Ramos (cell line): ENCODE data around the gene KCNJ15.

ENCODE experiments used
- in situ Hi-C: fragments of 300-500 bp; cut with MboI; formaldehyde crosslinking; loops from one replicate; pipeline ENCODE4 v1.14.3; 2022; ENCODE audit warnings: low sequenced_read_pairs; ENCODE audit not compliant: unreplicated experiment

Gene KCNJ15

DNA sequence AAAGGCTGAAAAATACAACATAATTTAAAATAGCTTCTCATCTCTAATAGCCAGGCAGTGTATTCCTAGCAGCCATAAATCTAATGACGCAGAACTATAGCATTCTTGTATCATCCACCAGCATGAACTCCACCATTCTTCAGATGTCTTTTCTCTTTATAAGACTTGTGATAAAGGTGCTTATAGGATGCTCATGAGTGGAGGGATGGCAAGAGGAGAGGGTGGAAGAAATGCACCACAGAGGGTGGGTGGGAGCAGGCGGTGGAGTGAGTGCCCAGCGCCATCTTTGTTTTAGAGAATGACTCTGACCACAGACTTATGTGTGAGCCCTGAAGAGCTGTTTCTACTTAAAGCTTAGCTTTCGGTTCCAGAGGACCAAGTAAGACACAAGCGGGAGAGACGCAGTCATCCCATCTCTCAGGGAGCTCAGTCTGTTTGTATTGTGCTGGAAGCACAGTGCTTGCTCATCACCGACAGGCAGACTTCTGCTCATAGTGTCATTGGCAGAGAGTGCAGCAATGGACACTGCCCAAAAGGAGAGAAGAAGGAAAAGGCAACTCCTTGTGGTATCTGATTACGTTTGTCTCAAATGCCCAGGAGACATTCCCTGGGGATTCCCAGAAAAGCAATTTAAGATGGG, 65.6 kb downstream of the KCNJ15 start:
- in situ Hi-C loops: no loop called here

DNA sequence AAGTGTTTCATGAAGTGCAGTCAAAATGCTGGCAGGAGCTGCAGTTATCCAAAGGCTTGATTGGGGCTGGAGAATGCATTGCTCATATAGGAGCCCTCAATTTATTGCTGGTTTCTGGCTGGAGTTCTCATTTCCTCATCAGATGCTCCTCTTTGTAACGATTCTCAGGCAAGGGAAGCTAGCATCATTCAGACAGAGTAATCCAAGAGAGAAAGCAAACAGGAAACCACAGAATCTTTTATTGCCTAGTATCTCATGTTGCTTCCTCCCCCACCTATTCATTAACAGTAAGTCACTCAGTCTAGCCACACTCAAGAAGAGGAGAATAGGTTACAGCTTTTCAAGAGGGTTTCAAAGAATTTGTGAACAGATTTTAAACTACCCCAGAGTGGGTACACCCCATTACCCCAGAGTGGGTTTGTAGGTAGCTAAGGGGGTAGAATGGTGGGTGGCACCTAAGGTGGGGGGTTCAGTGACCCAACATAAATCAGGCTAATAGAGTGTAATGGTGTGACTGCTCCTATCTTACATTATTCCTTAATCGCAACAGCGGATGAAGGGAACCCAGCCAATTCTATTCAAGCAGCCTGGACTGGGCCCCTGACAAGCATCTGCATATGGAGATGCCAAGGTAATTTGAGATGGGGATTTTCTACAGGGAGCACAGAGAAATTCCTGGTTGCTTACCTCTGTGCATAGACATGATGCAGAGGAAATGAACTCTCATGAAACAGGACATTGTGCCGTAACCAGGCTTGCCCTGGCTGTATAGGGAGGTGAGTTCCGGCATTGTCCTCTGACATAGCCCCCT, 67.1 kb downstream of the KCNJ15 start:
- in situ Hi-C loops: no loop called here

DNA sequence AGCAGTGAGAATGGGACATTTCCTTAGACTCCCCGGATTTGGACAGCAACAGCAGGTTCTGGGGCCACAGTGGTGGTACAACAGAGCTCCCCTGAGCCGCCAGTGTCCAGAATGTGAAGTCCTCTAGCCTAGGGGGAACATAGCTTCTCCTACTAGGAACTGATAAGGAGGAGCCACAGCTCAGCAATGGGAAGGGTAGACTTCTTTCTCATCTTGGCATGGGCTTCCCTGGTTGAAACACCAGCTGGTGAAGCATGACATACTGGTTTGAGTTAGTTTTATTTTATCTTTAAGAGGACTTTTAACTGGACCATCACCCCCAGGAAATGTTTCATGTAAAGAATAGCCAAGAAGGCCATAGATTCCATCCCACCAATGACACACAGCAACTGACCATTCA, 68.4 kb downstream of the KCNJ15 start:
- in situ Hi-C loops: no loop called here

DNA sequence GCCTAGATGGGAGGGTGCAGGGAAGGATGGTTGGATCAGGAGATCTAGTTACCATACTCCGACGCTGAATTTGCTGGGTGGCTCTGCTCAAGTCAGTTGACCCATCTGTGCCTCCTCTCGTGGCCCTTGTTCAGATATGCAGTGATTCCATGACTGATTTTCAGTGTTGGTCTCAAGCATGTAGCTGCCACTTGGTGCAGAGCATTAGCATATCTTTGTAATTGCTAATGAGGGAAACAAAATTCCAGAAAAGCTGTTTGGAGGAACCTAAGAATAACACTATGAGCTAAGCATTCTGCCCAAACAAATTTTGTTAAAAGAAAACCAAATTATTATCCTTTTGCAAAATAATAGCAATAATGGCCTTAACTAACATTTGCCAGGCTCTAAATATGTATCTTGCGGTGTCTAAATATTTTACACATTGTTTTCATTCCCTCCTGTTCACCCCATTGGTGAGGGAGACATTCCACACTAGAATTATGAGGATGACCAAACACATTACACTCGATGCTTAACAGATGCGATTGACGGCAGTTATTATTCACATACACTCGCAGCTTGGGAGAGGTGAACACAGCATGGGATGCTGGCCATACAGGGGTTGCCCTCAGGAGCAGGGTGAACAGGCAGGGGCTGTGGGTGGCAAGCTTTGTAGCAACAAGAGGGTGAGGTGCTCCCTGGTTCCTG, 69.1 kb downstream of the KCNJ15 start:
- in situ Hi-C loops: no loop called here

DNA sequence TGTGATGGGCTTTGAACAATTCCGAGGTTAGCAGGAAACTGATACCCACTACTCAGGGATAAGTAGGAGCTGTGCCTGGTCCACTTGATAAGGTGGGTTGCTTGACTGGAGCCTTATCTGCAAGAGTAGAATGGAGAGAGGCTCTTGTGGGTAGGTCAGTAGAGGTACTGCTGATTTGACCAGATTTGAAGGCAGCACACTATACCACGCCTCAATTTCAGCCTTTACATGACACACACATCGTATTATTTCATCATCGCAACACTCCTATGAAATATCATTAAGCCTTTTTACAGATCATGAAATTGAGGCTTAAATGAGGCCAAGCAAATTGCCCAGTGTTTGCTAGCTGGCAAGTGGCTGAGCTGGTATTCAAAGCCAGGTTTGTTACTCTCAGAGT, 69.6 kb downstream of the KCNJ15 start:
- in situ Hi-C loops: no loop called here

DNA sequence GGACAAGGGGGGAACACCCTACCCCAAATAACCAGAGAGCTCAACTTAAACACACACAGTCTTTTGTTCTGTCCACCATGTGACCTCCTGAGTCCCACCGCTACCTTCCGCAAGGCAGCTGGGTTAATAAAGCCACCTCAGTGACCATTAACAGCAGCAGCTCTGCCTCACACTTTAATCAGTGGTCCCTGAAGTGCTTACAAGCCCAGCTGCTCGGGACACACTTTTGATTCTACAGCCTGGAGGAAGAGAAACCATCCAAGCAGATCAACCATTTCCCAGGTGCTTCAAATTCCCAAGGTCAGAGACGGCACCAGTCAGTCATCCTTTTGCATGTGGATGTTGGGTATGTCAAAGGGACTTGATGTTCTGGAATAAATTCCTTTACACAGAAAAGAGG, 70.1 kb downstream of the KCNJ15 start:
- in situ Hi-C loops: no loop called here

DNA sequence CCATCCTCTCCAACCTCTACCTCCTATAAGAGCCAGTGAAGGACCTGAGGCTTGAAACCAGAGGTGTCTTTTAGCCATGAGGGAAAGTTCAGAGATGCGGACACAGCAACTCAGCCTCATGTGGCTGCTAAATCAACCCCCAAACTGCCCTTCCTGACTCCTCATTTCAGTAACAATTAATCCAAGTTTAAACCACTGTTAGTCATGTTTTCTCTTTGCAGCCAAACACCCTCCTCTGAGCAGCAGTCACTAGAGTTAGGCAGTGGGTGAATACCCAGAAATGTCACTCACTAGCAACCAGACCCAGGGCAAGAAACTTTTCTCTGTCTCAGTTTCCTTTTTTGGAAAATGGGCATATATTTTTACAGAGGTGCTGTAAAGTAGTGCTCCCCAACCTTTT, 71.2 kb downstream of the KCNJ15 start:
- in situ Hi-C loops: no loop called here

DNA sequence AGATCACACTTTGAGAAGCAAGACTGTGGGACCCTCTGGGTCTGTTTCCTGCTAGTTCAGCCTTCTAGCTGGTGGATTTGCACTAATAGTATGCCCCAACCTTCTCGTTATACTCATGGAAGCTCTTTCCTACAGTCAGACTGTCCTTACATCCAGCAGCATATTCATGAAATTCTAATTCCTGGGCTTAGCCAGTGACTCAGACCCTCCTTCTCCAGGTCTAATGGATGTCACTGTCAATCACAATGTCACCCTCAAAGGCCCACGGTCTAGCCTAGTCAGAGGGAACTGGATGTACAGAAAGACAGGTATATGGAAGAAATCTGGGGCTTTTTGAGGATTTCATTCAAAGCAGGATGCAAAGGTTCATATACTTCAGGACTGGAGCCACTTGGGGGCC, 72.4 kb downstream of the KCNJ15 start:
- in situ Hi-C loops: no loop called here

DNA sequence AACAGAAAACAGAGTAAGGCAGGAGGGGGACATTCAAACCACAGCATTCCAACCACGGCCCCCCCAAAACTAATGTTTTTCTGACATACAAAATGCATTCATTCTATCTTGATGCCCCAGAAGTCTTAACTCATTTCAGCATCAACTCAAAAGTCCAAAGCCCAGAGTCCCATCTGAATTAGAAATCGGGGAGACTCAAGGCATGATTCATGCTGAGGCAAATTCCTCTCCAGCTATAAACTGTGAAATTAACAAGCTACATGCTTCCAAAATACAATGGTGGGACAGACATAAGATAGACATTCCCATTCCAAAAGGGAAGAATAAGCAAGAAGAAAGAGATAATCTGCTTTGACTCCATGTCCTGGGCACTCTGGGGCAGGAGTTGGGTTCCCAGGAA, 73.9 kb downstream of the KCNJ15 start:
- in situ Hi-C loops: no loop called here

DNA sequence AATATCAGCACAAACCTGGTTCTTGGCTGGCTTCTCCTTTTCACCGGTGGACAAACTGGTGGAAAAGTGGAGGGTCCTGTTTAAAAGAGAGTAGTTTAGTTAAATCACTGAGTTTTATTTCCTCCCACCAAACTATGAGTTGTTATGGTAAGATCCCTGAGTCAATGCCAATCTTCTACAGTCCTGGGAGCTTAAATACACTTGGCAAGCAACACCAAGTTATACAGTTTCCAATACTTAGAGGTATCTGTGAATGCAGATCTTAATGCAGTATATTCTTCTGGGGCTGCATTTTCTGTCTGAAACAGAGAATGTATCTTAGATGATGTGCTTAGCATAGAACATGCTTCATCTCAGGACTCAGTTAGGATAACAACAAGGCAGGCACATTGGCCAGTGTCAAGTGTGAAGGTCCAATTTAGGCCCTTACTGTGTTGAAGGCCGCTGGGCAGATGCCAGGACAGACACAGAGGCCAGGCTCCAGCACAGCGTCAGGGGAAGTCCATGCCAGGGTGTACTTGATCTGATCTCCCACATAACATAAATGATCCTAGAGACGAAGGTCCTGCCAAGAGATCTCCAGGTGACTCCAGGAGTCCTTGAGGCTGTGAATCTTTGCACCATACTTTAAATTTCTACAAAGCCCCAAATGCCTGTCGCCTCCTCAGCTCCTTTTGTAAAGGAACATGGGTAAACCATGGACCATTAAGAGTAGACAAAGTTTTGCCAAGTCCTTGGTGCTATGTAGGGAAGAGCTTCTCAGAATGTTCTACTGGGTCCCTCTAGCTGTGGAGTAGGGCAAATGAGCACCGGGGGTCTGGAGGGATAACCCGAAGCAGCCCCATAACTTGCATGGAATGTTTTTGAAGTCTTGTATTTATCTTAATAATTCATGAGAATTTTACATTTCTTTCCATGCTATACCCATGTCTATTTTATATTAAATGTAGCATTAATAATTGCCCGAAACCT, 76.8 kb downstream of the KCNJ15 start:
- in situ Hi-C loops: no loop called here

DNA sequence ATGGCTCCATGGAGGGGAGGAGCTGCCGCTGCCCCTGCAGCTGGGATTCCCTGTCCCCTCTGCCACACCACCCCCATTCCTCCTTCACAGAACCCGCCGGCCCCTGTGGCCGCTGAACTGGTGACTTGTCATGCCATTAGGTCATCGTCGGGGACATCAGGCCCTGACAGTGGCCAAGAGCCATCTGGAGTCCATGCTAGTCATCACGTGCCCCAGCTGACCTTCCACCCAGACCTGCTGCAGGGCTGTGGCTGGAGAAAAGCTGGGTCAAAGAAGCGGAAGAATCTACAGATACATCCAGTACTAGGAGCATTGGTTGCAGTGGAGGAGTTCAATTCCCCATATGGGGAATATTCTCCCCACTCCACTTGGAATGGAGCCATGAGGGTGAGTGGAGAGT, 78.1 kb downstream of the KCNJ15 start:
- in situ Hi-C loops: no loop called here

DNA sequence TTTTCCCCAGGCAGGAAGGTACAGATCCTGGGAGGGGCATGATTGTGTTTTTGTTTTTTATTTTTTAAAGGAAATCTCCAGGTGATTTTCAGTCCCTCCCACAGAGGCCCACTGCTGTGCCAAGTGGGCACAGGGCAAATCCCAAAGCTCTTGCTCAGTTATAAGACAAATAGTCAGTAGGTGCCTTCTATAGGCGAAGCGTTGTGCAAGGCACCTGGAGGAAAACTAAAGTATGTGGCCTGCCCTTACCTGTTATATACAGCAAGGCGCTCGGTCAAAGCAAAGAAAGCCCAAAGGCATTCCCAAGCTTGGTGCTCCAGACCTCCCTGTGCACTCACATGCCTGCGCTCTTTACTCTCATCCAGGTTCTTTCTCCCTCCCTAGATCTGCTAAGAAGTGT, 81.0 kb downstream of the KCNJ15 start:
- in situ Hi-C loops: no loop called here

DNA sequence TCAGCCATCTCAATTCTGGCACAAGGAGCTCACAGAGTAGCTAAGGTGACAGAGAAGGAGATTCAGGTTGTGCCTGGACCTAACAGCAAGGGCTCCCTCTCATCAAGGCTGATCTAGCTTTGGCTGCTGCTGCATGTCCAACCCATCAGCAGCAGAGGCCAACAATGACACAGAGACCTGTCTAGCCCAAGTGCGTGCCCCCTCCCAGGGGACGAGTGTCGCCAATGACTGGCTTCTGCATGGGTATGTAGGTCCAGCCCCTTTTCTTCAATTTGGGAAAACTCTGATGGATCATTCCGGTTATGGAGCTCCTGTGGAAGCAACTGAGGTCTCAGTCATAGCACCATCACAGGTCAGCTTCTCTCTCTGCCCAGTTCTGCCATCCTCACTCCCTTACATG, 83.3 kb downstream of the KCNJ15 start:
- in situ Hi-C loops: no loop called here

DNA sequence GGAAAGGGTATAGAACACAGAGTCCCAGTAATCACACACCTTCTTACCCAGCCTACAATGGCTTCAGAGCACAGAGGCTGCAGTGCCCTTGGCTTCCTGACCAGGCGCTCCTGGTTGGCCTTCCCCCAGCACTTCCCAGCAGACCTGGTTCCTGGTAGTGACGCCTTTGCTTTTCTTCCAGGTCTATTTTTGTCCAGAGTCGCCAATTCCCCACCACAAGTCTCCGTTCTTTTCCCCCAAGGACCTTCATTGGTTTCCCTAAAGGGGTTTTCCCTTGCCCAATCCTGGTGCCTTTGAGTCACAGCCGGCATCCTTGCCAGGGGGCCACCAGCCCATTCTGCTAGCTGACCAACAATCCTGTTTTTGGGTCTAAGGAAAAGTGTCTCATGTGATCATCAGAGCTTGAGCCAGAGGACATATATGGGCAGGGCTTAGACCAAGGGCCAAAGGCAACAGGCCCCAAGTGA, 84.8 kb downstream of the KCNJ15 start:
- in situ Hi-C loops: no loop called here

DNA sequence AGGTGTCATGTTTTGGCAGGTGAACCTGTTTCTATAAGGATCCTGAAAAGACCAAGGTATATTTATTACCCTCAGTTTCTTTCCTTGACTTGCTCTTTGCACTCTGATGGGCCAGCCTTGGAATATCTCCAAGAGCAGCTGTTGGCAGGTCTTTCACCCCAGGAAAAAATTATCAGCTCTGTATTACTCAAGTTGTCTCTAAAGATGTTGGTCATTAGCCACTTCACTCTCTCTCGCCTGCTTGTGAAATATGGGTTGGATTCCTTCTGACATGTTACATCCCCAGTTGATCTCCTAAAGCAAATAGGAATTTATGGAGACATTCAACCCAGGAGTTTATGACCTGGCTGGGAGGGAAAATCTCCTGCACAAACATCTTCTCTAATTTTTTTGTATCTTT, 85.9 kb downstream of the KCNJ15 start:
- in situ Hi-C loops: no loop called here

DNA sequence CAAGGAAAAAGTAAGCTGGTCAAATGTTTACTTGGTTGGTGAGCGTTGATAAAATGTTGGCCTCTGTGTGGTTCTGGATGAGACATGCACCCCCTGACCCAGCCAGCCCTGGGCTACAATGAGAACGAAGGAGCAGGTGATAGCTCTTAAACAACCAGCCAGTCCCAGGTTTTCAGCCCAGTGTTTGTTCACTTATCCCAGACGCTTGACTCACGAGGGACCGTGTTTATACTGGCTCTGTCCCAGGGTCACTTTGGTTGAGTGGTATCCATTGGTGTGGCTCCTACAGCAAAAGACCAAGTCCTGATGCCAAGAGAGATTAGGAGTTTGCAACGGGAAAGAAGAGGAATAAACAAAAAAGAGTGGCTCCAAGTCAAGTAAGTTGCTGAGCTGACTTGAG, 86.9 kb downstream of the KCNJ15 start:
- in situ Hi-C loops: no loop called here

DNA sequence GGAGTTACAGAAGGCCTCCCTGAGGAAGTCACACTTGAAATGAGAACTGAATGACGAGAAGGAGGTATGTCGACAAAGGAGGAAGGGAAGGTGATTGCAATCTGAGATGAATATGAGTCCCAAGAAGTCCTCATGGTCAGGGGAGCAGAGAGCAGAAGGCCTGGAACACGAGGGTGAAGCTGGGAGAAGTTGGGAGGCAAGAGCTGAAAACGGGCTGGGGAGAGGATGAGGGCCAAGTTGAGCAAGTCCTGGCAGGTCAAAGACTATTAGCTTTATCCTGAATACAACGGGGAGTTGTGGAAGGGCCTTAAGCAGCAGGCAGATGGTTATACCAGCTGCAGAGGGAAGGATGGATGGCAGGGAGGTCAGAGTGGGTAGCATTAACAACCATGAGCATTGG, 89.5 kb downstream of the KCNJ15 start:
- in situ Hi-C loops: no loop called here

DNA sequence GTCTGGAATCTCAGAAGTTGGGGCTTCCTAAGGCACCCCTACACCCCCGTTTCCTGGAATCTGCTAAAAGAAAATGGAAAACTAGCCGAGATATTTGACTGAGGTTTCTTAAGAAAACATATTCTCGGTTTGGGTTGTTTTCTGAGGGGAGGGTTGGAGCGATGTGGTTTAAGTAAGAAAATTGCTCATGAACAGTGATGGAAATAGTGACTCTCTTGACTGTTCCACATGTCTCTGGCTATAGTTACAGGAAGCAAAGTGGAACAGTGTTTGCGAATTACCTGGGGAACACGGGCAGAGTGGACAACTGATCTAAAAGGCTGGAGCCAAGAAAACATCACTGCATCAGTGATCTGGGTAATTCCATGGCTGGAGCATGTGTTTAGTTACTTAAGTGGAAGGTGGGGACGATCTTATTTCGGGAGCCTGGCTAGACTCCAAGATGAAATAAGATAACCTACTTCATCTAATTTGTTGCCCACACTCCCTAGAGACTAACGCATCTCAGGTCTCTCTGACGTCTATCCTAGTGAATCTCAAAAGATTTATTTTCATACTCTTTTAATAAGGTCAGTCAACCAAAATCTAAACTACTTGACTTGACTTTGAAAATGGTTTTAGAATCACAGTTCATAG, 92.4 kb downstream of the KCNJ15 start:
- in situ Hi-C loops: no loop called here

DNA sequence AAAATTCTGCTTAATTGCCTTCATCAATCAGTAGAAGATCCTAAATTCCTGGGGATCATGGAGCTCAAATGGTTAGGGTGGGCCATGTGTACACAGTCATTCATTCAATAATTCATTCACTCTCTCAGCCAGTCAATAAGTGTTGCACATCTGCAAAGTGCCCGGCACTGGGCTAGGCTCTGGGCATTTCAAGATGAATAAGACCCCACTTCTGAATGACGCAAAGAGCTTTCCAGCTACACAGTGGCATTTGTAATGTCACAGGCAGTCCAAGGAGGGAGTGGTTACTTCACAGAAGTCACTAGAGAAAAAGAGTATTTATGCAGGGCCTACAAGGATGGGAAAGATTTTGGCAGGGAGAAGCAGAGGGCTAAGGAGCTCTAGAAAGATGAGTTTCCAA, 93.2 kb downstream of the KCNJ15 start:
- in situ Hi-C loops: loop anchor here (10.0 to 25.0 kb wide), 2 partner anchors 195 to 638 kb away; no protein-coding TSS in a partner anchor

DNA sequence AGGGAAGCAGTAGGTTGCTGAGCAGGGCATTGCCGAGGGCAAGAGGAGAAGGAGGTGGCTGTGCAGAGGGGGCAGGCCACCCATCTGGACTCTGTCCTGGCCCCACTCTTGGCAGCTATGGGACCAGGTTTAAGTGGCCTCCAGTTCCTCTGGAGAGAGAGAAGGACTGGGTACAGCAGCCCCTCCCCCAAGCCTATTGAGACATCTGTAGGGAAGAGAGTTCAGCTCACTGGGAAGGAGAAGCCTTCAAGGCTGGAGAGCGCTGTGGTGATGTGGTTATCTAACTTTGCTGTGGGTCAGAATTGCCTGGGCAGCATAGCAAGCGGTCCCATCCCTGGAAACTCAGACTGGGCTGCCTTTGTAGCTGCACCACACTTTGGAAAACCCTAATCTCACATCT, 93.9 kb downstream of the KCNJ15 start:
- in situ Hi-C loops: loop anchor here (10.0 to 25.0 kb wide), 2 partner anchors 196 to 638 kb away; no protein-coding TSS in a partner anchor
